K562 (cell line): ENCODE measurements around the gene NUP98. TPM values are rescaled to one million over a fixed set of nuclear protein-coding genes. Genes with fewer than 3 reads are reported as not detected.
A peak's percentile ranks its signal among the peaks of the same experiment; 100 is the strongest.

Experiments
- ETV1 ChIP-seq: fragments of 450-650 bp; conservative IDR thresholded peaks from 2 replicates; pipeline ENCODE4 v1.6.1; 2016; ENCODE audit warnings: missing genetic modification characterization, control low read depth, low read depth, missing compliant biosample characterization
- MECOM ChIP-seq: fragments of 250-450 bp; sonication (Bioruptor Pico); IDR thresholded peaks from 2 replicates; pipeline ENCODE4 v1.8.0; 2022; ENCODE audit warnings: inconsistent platforms
- MTA3 ChIP-seq: fragments of 450-650 bp; formaldehyde crosslinking; IDR thresholded peaks from 2 replicates; pipeline ENCODE4 v1.6.1; 2017; ENCODE audit warnings: mild to moderate bottlenecking, borderline replicate concordance
- PHF8 ChIP-seq: fragments of 200-600 bp; sonication (generic); IDR thresholded peaks from 2 replicates; pipeline ENCODE4 v1.6.1; 2012; ENCODE audit warnings: mixed run types, mild to moderate bottlenecking, inconsistent platforms, low read length, moderate library complexity, borderline replicate concordance
- RCOR1 ChIP-seq, 2 experiments: IDR thresholded peaks; 2 replicates each; pipeline ENCODE4 v1.6.1; 2012; ENCODE audit warnings: low read depth in 2 of 2, low read length in 2 of 2, borderline replicate concordance in 1 of 2, improper control_type of control experiment in 1 of 2
- RNF2 ChIP-seq: sonication (generic); IDR thresholded peaks from 2 replicates; pipeline ENCODE4 v1.6.1; 2016
- SIN3A ChIP-seq, 2 experiments: fragments of 150-350 bp in 1 of 2; IDR thresholded peaks; 2 replicates each; pipeline ENCODE4 v1.6.1; 2011 to 2016; ENCODE audit warnings: borderline replicate concordance in 2 of 2, low read depth in 2 of 2, low read length in 2 of 2, mild to moderate bottlenecking in 2 of 2, moderate library complexity in 2 of 2; ENCODE audit not compliant: control insufficient read depth in 1 of 2
- SOX6 ChIP-seq: fragments of 450-650 bp; IDR thresholded peaks from 2 replicates; pipeline ENCODE4 v1.6.1; 2014; ENCODE audit warnings: mild to moderate bottlenecking
- TCF7 ChIP-seq: sonication (generic); IDR thresholded peaks from 2 replicates; pipeline ENCODE4 v1.6.1; 2016; ENCODE audit warnings: antibody characterized with exemption, borderline replicate concordance
- TOE1 ChIP-seq, 2 experiments: fragments of 450-650 bp in 1 of 2; sonication (generic) in 1 of 2; formaldehyde crosslinking in 1 of 2; IDR thresholded peaks; 2 replicates each; pipeline versions ENCODE4 v1.7.1 to v1.8.0; 2016 to 2022; ENCODE audit warnings: borderline replicate concordance in 2 of 2, mild to moderate bottlenecking in 2 of 2, antibody characterized with exemption in 1 of 2, inconsistent platforms in 1 of 2, low read depth in 1 of 2, missing genetic modification reagents in 1 of 2, moderate library complexity in 1 of 2
- ZBTB7A ChIP-seq: IDR thresholded peaks from 2 replicates; pipeline ENCODE4 v1.6.1; 2011; ENCODE audit warnings: low read depth, mild to moderate bottlenecking, low read length, moderate library complexity, borderline replicate concordance; ENCODE audit not compliant: control insufficient read depth
- ZNF668 ChIP-seq: fragments of 250-450 bp; sonication (Bioruptor Pico); IDR thresholded peaks from 2 replicates; pipeline ENCODE4 v1.8.0; 2022; ENCODE audit warnings: mild to moderate bottlenecking, inconsistent platforms
- ZNF695 ChIP-seq: fragments of 450-650 bp; formaldehyde crosslinking; IDR thresholded peaks from 2 replicates; pipeline ENCODE4 v1.4.0; 2020; ENCODE audit warnings: mild to moderate bottlenecking, moderate library complexity
- polyA plus RNA-seq, 8 experiments: library from polyadenylated mRNA; depleted of rRNA in 4 of 8; stranded (reverse) in 5 of 8; unstranded in 3 of 8; fragments of >200 nt; fragmentation: Nextera tagmentation in 2 of 8; fragmentation: Illumina TruSeq in 1 of 8; extraction: Ambion mirVana in 2 of 8; extraction: Trizol in 1 of 8; gene quantifications; 2 replicates each; pipeline versions ENCODE4 v1.2.1 to v1.2.3, GENCODE V29; 2011 to 2014; ENCODE audit warnings: inconsistent platforms in 1 of 8, missing spikeins in 1 of 8
- total RNA-seq, 7 experiments: library from RNA; depleted of rRNA in 6 of 7; stranded (reverse); fragments of >200 nt in 6 of 7; fragmentation: Illumina TruSeq in 2 of 7; extraction: Trizol in 2 of 7; gene quantifications; 2 replicates each; pipeline versions ENCODE4 v1.2.1 to v1.2.3, GENCODE V29; 2011 to 2021; ENCODE audit warnings: low replicate concordance in 1 of 7
- TF ChIP-seq, protein P1 (sequence below): sonication (generic); formaldehyde crosslinking; IDR thresholded peaks from 2 replicates; pipeline ENCODE4 v1.8.0; 2022; ENCODE audit warnings: mild to moderate bottlenecking, missing genetic modification reagents
- TF ChIP-seq, protein P2 (sequence below): sonication (generic); formaldehyde crosslinking; IDR thresholded peaks from 2 replicates; pipeline ENCODE4 v1.8.1; 2023; ENCODE audit warnings: mild to moderate bottlenecking, missing genetic modification reagents, moderate library complexity
- TF ChIP-seq, protein P3 (sequence below), 2 experiments: IDR thresholded peaks; 2 replicates each; pipeline ENCODE4 v1.6.1; 2012; ENCODE audit warnings: improper control_type of control experiment in 2 of 2, low read depth in 2 of 2, low read length in 2 of 2, borderline replicate concordance in 1 of 2

The NUP98 gene
- total and polyA plus RNA-seq, 9 of the 15 experiments (the other 6 are each of a cell fraction or from before 2014, with no cell fraction given) = 45.1 to 196 (median 130) TPM

DNA sequence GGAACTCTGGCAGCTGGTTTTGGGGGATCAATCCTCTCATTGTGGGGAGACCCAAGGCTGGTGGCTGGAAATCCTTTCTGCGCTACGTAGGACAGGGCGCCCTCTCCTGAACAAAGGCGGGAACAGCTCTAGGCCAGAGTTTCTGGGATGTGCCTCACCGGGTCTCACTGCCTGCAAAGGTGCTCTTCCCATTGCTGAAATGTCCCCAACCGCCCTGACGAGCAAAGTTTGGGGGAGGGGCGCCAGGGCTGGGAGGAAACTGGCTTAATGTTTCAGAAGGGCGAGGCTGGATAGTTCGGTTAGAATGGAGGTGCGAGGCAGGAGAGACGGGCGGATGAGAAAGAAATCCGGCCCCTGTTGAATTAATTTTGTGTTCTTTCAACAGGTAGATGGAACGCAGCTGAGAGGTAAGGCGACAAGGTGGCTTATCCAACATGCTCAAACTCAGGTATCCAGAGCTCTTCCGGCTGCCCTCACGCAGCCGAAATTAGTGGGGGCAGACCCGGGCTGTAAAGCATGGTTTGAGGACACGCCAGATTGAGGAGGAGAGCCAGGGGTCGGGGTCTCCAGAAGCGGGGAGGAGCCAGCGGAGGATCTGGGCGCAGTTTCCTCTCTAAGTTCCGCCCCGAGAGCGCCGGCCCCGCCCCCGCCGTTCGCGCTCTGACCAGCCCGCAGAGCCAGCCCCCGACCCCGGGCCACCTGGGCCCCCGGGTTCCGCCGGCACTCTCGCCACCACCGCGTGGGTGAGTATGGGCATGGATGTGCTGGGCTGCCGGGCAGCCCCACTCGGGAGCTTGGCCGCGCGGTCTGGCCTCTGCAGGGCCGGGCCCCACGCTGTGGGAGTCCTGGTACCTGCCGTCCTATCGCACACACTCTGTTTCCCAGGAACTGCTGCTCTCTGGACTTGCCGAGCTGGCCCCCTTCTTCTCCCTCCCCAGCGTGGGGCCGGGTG is 10.8 kb upstream of the NUP98 start, which contains the start of gene PGAP2 (continued):
- TF ChIP-seq, protein P1, sequence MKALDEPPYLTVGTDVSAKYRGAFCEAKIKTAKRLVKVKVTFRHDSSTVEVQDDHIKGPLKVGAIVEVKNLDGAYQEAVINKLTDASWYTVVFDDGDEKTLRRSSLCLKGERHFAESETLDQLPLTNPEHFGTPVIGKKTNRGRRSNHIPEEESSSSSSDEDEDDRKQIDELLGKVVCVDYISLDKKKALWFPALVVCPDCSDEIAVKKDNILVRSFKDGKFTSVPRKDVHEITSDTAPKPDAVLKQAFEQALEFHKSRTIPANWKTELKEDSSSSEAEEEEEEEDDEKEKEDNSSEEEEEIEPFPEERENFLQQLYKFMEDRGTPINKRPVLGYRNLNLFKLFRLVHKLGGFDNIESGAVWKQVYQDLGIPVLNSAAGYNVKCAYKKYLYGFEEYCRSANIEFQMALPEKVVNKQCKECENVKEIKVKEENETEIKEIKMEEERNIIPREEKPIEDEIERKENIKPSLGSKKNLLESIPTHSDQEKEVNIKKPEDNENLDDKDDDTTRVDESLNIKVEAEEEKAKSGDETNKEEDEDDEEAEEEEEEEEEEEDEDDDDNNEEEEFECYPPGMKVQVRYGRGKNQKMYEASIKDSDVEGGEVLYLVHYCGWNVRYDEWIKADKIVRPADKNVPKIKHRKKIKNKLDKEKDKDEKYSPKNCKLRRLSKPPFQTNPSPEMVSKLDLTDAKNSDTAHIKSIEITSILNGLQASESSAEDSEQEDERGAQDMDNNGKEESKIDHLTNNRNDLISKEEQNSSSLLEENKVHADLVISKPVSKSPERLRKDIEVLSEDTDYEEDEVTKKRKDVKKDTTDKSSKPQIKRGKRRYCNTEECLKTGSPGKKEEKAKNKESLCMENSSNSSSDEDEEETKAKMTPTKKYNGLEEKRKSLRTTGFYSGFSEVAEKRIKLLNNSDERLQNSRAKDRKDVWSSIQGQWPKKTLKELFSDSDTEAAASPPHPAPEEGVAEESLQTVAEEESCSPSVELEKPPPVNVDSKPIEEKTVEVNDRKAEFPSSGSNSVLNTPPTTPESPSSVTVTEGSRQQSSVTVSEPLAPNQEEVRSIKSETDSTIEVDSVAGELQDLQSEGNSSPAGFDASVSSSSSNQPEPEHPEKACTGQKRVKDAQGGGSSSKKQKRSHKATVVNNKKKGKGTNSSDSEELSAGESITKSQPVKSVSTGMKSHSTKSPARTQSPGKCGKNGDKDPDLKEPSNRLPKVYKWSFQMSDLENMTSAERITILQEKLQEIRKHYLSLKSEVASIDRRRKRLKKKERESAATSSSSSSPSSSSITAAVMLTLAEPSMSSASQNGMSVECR (CRISPR knock-in tag) = peak; percentile 71; the same call in 1 of the 2 replicates
- TF ChIP-seq MECOM (peak; percentile 46; the same call in 1 of the 2 replicates), TCF7 (0 out of 2 replicates have a peak, but pooled peaks have one; percentile 33), TOE1 (IDR thresholded peaks at IDR 0.05; ENCODE audit: borderline replicate concordance) (0 out of 2 replicates have a peak, but pooled peaks have one; percentile 30), TOE1 (CRISPR knock-in tag; IDR thresholded peaks at IDR 0.05; ENCODE audit: borderline replicate concordance, low read depth) (no peak), ZBTB7A (peak; percentile 87), PHF8 (peak; percentile 59; the same call in 1 of the 2 replicates), SOX6 (peak; percentile 42; the same call in 1 of the 2 replicates), SIN3A (IDR thresholded peaks at IDR 0.05; ENCODE audit: borderline replicate concordance in 2 of 2, control insufficient read depth in 1 of 2, low read depth in 2 of 2, low read length in 2 of 2) (peak in 1 of 2 experiments; percentile 35; a peak in 1 of 4 replicates), ZNF668 (CRISPR knock-in tag) (no peak), ETV1 (tag) (0 out of 2 replicates have a peak, but pooled peaks have one; percentile 27), ZNF695 (CRISPR knock-in tag) (no peak), MTA3 (peak; percentile 35; the same call in 1 of the 2 replicates), RNF2 (0 out of 2 replicates have a peak, but pooled peaks have one; percentile 17), RCOR1 (IDR thresholded peaks at IDR 0.05; ENCODE audit: borderline replicate concordance in 1 of 2, low read depth in 2 of 2, low read length in 2 of 2) (peak in 1 of 2 experiments; percentile 83; a peak in 2 of 4 replicates)
- TF ChIP-seq, protein P2, sequence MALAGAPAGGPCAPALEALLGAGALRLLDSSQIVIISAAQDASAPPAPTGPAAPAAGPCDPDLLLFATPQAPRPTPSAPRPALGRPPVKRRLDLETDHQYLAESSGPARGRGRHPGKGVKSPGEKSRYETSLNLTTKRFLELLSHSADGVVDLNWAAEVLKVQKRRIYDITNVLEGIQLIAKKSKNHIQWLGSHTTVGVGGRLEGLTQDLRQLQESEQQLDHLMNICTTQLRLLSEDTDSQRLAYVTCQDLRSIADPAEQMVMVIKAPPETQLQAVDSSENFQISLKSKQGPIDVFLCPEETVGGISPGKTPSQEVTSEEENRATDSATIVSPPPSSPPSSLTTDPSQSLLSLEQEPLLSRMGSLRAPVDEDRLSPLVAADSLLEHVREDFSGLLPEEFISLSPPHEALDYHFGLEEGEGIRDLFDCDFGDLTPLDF = no peak
- TF ChIP-seq, protein P3, sequence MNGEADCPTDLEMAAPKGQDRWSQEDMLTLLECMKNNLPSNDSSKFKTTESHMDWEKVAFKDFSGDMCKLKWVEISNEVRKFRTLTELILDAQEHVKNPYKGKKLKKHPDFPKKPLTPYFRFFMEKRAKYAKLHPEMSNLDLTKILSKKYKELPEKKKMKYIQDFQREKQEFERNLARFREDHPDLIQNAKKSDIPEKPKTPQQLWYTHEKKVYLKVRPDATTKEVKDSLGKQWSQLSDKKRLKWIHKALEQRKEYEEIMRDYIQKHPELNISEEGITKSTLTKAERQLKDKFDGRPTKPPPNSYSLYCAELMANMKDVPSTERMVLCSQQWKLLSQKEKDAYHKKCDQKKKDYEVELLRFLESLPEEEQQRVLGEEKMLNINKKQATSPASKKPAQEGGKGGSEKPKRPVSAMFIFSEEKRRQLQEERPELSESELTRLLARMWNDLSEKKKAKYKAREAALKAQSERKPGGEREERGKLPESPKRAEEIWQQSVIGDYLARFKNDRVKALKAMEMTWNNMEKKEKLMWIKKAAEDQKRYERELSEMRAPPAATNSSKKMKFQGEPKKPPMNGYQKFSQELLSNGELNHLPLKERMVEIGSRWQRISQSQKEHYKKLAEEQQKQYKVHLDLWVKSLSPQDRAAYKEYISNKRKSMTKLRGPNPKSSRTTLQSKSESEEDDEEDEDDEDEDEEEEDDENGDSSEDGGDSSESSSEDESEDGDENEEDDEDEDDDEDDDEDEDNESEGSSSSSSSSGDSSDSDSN (IDR thresholded peaks at IDR 0.05; ENCODE audit: borderline replicate concordance in 1 of 2, low read depth in 2 of 2, low read length in 2 of 2) = 0 out of 4 replicates have a peak, but pooled peaks of 1 of the 2 experiments have one; percentile 24
